Right atrium auricular region (tissue), 2 donors: ENCODE data around the gene MICOS13. TPM values are rescaled to one million over a fixed set of nuclear protein-coding genes. Genes with fewer than 3 reads are reported as not detected.

Experiments
- DNase-seq: peaks from one replicate; pipeline ENCODE4 v3.0.0-alpha.2; 2019; ENCODE audit warnings: low spot score
- H3K27ac ChIP-seq, 2 donors: fragments of 200-600 bp; sonication (generic); 1 replicate in 1 of 2; 2 replicates in 1 of 2; pipeline ENCODE4 v1.5.1; 2016 to 2019
- H3K27me3 ChIP-seq, 2 donors: fragments of 200-600 bp; sonication (generic); one replicate each; pipeline versions ENCODE4 v1.5.1 to v1.6.0; 2017 to 2019
- H3K36me3 ChIP-seq: fragments of 200-600 bp; sonication (generic); one replicate; pipeline ENCODE4 v1.5.1; 2016
- H3K4me1 ChIP-seq, 2 donors: fragments of 200-600 bp; sonication (generic); one replicate each; pipeline versions ENCODE4 v1.5.1 to v1.6.0; 2017 to 2019
- H3K4me3 ChIP-seq, 2 donors: fragments of 200-600 bp; sonication (generic); 1 replicate in 1 of 2; 2 replicates in 1 of 2; pipeline ENCODE4 v1.5.1; 2017 to 2019; ENCODE audit warnings: mild to moderate bottlenecking in 1 of 2, moderate library complexity in 1 of 2
- H3K9me3 ChIP-seq, 2 donors: fragments of 200-600 bp; sonication (generic); one replicate each; pipeline ENCODE4 v1.5.1; 2019
- CTCF ChIP-seq, 2 donors: fragments of 200-600 bp; sonication (generic); IDR thresholded peaks; one replicate each; pipeline ENCODE4 v1.5.1; 2019; ENCODE audit warnings: antibody characterized with exemption in 2 of 2
- total RNA-seq, 2 donors: library from RNA; depleted of rRNA; stranded (reverse); fragments of >200 nt; gene quantifications; one replicate each; pipeline ENCODE4 v1.1.0, GENCODE V29; 2016

MICOS13 gene
- total RNA-seq, 2 donors from 2014 or later = 87.7 to 98.8 TPM

- Histone ChIP-seq H3K36me3 (peaks cover 54% of the 10 kb centered on the region), H3K4me3 (no peak overlapping the region), H3K4me1 (peaks cover 0 to 91% of the 10 kb centered on the region in 2 donors), H3K27ac (no peak overlapping the region), H3K27me3 (no peaks in the 10 kb centered on the region), H3K9me3 (no peaks in the 10 kb centered on the region)
- no peak for DNase-seq
- TF ChIP-seq CTCF (IDR thresholded peaks at IDR 0.05) = no peak
Observed at GRCh38 chr19:5628919-5629481, 51.3 kb downstream of the MICOS13 start.

GRCh38 chr19:5628461-5628860 lies 51.9 kb downstream of the MICOS13 start:
- Histone ChIP-seq H3K27me3 (no peaks in the 10 kb centered on the region), H3K4me1 (peaks cover 0 to 91% of the 10 kb centered on the region in 2 donors), H3K4me3 (no peak overlapping the region), H3K27ac (peak overlapping the region in 1 of 2 donors; percentile 44), H3K9me3 (no peaks in the 10 kb centered on the region), H3K36me3 (peaks cover 54% of the 10 kb centered on the region)
- no peak for DNase-seq
- TF ChIP-seq CTCF (IDR thresholded peaks at IDR 0.05) = no peak

Other genes with a start within 250 kb of the MICOS13 start
- gene ZNRF4, start 225.1 kb downstream of the MICOS13 start, total RNA-seq = not detected
- gene TINCR, start 112.6 kb downstream of the MICOS13 start, total RNA-seq = under 1 TPM in 1 of 2 donors, not detected in 1; 0.59 TPM
- 10 to 100 TPM; 16.1 to 26.6 TPM for gene SAFB2, start 57.7 kb downstream of the MICOS13 start, total RNA-seq
- 10 to 100 TPM; 31.9 to 32.7 TPM for gene SAFB, start 57.4 kb downstream of the MICOS13 start, total RNA-seq
- gene HSD11B1L, start 511 bp upstream of the MICOS13 start, total RNA-seq = 10 to 100 TPM; 10.3 to 12.6 TPM
- 100 to 1,000 TPM; 222 to 483 TPM for gene RPL36, start 9.8 kb upstream of the MICOS13 start, total RNA-seq
- gene LONP1, start 39.6 kb upstream of the MICOS13 start, total RNA-seq = 10 to 100 TPM; 65.0 to 65.4 TPM
- gene CATSPERD, start 40.1 kb upstream of the MICOS13 start, total RNA-seq = not detected
- under 1 TPM; 0.67 to 0.83 TPM for gene PRR22, start 104.2 kb upstream of the MICOS13 start, total RNA-seq
- gene DUS3L, start 110.6 kb upstream of the MICOS13 start, total RNA-seq = 10 to 100 TPM; 12.1 to 24.8 TPM
- 10 to 100 TPM; 20.9 to 33.7 TPM for gene NRTN, start 124.6 kb upstream of the MICOS13 start, total RNA-seq
- not detected for gene FUT6, start 159.2 kb upstream of the MICOS13 start, total RNA-seq
- not detected for gene FUT3, start 170.9 kb upstream of the MICOS13 start, total RNA-seq
- not detected for gene FUT5, start 190.0 kb upstream of the MICOS13 start, total RNA-seq
- 100 to 1,000 TPM; 368 to 648 TPM for gene NDUFA11, start 223.3 kb upstream of the MICOS13 start, total RNA-seq
- 1 to 10 TPM; 2.6 to 4.1 TPM for gene VMAC, start 224.4 kb upstream of the MICOS13 start, total RNA-seq
- 1 to 10 TPM; 4.5 to 7.3 TPM for gene CAPS, start 233.7 kb upstream of the MICOS13 start, total RNA-seq